ENCODE data around the gene CTNNA3. TPM values are rescaled to one million over a fixed set of nuclear protein-coding genes. Genes with fewer than 3 reads are reported as not detected.

The CTNNA3 gene
- total RNA-seq, 6 experiments from 2014 or later, result 0.19 to 3.6 (median 1.2) TPM

DNA sequence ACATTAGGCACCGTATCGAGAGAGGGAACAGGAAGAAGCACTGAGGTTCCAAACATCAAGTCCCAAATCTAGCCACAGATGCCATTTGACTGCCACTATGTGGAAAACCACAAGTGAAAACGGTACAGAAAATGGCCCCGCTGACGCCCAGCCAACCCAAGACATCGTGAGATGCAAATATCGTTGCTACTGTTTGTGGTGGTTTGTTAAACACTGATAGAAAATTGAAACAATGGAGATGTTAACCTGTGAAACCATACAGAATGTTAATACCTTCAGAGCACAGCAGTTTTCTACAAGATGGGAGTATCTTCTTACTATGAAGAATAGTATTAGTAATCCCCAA lies 922.5 kb downstream of the CTNNA3 start:
- H3K4me1 ChIP-seq, result no peaks in the 10 kb centered on the region
- no peaks in the 10 kb centered on the region for H3K9me3 ChIP-seq
- no peaks in the 10 kb centered on the region for H3K36me3 ChIP-seq
- DNase-seq (no peak), ATAC-seq (no peak)
- H3K27me3 ChIP-seq, result no peaks in the 10 kb centered on the region
- no peak overlapping the region for H3K4me3 ChIP-seq
- WGBS (ENCODE audit: insufficient coverage, low coverage, low lambda C conversion rate, missing lambda C conversion rate), result 78% methylated on average over 6 of the region's 7 CpGs
- intact Hi-C loops (cut with DNase I), result no loop called here
- no peak for TF ChIP-seq POLR2A (IDR thresholded peaks at IDR 0.05)
- TF ChIP-seq, protein P1, sequence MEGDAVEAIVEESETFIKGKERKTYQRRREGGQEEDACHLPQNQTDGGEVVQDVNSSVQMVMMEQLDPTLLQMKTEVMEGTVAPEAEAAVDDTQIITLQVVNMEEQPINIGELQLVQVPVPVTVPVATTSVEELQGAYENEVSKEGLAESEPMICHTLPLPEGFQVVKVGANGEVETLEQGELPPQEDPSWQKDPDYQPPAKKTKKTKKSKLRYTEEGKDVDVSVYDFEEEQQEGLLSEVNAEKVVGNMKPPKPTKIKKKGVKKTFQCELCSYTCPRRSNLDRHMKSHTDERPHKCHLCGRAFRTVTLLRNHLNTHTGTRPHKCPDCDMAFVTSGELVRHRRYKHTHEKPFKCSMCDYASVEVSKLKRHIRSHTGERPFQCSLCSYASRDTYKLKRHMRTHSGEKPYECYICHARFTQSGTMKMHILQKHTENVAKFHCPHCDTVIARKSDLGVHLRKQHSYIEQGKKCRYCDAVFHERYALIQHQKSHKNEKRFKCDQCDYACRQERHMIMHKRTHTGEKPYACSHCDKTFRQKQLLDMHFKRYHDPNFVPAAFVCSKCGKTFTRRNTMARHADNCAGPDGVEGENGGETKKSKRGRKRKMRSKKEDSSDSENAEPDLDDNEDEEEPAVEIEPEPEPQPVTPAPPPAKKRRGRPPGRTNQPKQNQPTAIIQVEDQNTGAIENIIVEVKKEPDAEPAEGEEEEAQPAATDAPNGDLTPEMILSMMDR (IDR thresholded peaks at IDR 0.05), result no peak
- no peak overlapping the region for H3K27ac ChIP-seq

DNA sequence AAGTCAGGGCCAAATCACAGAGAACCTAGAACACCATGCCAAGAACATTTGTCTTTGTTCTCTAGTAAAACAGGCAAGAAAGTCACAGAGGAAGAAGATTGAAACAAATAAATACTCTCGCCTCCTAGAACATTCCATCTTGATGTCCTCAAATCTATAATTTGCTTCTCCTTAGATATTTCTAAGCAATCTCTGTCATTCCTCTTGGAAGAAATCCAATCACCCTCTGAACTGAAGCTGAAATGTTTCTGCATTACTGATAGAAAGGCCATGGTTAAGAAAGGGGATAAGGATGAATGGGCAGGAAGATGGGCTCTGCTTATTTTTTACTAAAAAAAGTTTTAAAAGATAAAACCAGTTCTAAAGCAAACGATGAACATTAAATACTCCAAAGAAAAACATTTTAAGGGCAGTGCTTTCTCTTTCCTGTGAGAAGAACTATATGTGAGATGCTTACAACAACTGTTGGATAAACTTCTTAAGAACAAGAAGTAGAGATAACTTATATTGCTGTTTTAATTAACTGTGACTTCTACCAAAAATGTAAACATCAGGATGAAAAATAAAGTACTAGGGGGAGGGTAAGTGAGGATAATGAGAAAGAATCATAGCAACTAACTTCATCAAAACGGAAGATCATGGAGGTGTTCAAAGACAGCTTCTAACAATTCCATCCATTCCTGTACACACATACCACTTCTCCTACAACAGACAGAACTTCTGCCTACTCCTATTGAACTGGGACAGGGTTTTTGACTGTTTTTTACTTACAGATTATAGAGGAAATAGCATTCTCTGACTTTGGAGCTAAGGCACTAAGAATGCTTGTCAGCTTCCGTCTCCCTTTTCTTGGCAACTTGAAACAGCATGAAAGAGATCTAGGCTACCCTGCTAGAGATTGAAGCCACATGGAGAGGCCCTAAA lies 923.2 kb downstream of the CTNNA3 start:
- WGBS (ENCODE audit: insufficient coverage, low coverage, low lambda C conversion rate, missing lambda C conversion rate), result 78% methylated on average over 4 of the region's 4 CpGs
- no peak overlapping the region for H3K27ac ChIP-seq
- H3K4me1 ChIP-seq, result no peaks in the 10 kb centered on the region
- H3K4me3 ChIP-seq, result no peak overlapping the region
- TF ChIP-seq, protein P1 (IDR thresholded peaks at IDR 0.05), result no peak
- no peak for TF ChIP-seq POLR2A (IDR thresholded peaks at IDR 0.05)
- intact Hi-C loops (cut with DNase I), result no loop called here
- H3K27me3 ChIP-seq, result no peaks in the 10 kb centered on the region
- no peaks in the 10 kb centered on the region for H3K36me3 ChIP-seq
- no peak for DNase-seq
- ATAC-seq, result no peak
- H3K9me3 ChIP-seq, result no peaks in the 10 kb centered on the region

DNA sequence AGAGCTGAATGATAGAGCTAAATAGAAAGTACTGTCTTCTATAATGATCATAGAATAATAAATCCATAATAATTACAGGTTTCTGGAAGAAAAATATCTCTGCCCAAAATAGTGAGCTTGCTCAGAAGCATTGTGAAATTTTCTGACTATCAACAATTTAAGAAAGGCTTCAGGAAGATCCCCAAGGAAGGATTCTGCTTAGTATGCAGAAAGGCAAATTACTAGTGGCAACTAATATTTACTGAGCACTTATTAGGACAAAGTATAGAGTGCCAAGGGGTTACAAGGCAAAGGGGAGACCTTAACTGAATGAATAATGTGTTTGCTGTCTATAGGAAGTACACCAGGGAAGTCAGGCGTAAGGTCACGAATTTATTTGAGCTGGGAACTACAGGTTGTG lies 928.3 kb downstream of the CTNNA3 start:
- no peaks in the 10 kb centered on the region for H3K27me3 ChIP-seq
- ATAC-seq (no peak), DNase-seq (no peak)
- intact Hi-C loops (cut with DNase I), result no loop called here
- H3K4me3 ChIP-seq, result no peak overlapping the region
- no peaks in the 10 kb centered on the region for H3K36me3 ChIP-seq
- TF ChIP-seq POLR2A (IDR thresholded peaks at IDR 0.05), result no peak
- TF ChIP-seq, protein P1 (IDR thresholded peaks at IDR 0.05), result no peak
- no peaks in the 10 kb centered on the region for H3K4me1 ChIP-seq
- no peak overlapping the region for H3K27ac ChIP-seq
- H3K9me3 ChIP-seq, result no peaks in the 10 kb centered on the region
- WGBS (ENCODE audit: insufficient coverage, low coverage, low lambda C conversion rate, missing lambda C conversion rate), result 5% methylated on average over 2 of the region's 2 CpGs

DNA sequence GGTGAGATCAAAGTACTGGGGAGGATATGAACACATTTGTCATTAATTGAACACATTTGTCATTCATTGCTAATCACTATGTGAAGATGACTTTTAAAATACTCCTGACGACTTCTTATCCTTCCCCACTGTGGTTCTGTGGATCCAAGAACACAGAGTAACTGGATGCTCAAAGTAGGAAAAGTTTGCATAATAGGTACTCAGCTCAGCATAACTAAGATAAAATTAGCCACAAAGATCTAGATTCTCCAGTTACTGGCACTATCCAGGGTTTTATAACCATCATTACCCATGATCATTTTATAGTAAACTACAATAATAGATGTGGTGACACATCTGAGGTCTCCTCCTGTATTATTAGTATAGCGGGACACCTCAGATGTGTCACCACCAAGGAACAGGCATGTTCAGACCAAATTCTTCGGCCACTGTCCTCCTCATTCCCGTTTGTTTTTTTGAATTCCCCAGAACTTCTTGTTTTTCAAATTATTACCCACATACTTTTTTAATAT lies 933.7 kb downstream of the CTNNA3 start:
- Histone ChIP-seq H3K4me1 (no peaks in the 10 kb centered on the region), H3K4me3 (no peak overlapping the region), H3K9me3 (no peaks in the 10 kb centered on the region), H3K36me3 (no peaks in the 10 kb centered on the region), H3K27me3 (no peaks in the 10 kb centered on the region), H3K27ac (no peak overlapping the region)
- 79% methylated on average over 3 of the region's 4 CpGs for WGBS (ENCODE audit: insufficient coverage, low coverage, low lambda C conversion rate, missing lambda C conversion rate)
- TF ChIP-seq POLR2A (IDR thresholded peaks at IDR 0.05), result no peak
- TF ChIP-seq, protein P1 (IDR thresholded peaks at IDR 0.05), result no peak
- intact Hi-C loops (cut with DNase I), result no loop called here
- DNase-seq, result no peak
- no peak for ATAC-seq

Measured in right lobe of liver (tissue), 6 donors.